ENCODE measurements around the gene GPR39.
A peak's percentile ranks its signal among the peaks of the same experiment; 100 is the strongest.

The GPR39 gene

DNA sequence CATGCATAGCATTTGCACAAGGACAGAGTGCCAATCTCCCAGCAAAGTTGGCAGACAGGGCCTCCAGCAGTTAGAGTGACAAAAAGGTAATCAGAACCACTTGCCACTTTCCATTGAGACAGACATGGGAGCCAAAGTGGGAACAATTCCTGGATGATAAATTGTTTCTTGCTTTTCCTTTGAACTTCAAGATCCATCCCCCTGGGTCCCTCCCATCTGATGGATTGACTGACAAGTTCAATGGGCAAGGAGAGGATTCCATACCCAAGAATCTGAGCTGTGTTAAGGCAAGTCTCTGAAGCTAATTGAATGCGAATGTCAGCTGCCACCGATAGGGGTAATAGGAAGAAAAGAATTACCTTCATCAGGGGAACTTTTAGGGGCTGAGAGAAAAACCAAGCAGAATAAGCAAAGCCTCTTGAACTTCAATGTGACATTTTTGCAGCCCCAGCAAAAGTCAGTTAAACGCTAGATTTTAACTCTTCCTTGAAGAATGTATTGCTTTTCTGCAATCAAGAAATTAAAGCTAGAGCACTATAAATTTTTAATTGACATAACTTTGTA lies 156.9 kb downstream of the GPR39 start:
- DNase-seq = no peak

DNA sequence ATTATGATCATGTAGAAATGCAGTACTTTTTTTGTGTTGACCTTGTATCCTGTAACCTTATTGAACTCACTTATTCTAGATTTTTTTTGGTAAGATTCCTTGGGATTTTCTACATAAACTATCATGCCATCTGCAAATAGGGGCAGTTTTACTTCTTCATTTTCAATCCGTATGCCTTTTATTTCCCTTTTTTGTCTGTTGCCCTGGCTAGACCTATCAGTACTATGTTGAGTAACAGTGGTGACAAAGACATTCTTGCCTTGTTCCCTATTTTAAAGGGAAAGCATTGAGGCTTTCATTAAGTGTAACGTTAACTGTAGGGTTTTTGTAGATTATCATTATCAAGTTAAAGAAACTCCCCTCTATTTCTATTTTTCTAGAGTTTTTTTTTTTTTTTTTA lies 161.1 kb downstream of the GPR39 start:
- DNase-seq = no peak

DNA sequence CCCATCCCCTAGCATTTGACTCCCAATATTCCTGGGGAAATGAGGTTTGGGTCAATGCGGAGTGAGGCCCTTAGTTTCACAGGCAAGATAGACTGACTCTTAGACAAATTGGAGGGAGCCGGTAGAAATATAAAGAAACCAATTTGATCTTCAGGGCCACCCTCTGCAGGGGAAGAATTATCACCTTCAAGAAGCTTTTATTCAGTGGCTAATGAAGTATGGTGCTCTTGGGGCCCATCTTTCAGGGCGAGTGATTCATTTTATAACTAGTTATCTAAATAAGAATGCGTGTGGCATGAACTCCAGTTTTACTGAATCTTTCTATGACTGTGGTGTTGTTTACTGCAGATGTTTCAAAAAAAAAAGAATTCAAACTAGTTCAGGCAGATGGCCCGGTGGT lies 165.0 kb downstream of the GPR39 start:
- no peak for DNase-seq

DNA sequence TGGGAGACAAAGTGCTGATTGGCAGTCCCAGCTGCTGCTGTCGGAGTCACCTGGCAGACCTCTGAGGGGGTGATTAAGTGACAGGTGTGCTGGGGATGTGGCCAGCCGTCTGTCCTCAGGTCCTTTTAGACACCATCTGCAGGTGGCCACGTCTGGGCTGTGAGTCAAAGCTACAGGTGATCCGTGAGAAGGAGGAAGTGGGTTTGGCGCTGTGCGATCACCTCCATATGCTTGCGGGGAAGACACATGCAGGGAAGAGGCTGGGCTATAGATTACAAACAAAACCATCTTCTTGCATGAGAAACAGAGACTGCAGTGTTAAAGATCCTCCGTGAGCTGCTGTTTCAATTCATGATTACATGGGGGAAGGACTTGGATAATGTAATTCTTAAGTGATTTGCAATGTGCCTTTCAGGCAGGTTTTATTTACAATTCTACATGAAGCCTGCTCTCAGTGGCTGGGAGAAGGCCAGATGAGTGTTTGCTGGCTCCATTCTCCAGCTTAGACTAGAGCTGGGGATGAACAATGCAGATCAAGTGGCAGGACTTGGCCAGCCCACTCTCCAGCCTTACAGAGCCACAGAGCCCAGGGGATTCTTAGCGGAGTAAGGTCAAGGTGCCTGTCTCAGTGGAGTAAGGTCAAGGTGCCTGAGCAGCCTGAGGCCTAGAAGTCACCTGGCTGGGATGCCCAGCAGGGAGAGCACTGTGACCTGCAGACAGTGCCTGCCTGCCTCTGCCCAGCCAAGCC lies 165.6 kb downstream of the GPR39 start:
- no peak for DNase-seq

DNA sequence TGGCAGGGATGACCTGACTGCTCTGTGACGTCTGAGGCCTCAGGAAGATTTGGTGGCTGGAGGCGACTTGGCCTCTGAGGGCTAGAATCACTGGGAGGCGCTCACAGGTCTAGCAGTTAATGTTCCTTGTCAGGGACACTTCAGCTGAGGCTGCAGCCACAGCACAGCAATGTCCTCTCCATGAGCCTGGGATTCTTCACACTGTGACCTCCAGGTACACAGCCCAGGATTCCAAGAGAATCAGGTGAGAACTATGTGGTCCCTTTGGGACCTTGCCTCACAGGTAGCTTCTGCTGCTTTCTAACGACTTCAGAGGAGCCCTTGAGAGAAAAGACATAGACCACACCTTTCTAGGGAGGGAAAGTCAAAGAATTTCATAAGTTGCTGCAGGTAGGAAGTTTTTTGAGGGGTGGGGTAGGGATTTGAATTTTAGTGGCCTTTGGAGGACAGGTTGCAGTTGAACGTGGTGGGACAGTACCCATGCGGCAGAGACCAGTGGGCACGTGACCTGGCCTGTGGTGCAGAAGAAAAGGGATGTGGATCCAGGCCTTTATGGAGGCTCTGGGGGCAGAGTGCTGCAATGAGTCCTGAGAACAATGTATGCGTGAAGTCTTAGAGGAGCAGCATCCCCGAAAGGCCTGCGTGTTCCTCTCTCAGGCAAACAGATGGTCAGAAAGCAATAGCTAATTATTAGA lies 167.2 kb downstream of the GPR39 start:
- DNase-seq = no peak

DNA sequence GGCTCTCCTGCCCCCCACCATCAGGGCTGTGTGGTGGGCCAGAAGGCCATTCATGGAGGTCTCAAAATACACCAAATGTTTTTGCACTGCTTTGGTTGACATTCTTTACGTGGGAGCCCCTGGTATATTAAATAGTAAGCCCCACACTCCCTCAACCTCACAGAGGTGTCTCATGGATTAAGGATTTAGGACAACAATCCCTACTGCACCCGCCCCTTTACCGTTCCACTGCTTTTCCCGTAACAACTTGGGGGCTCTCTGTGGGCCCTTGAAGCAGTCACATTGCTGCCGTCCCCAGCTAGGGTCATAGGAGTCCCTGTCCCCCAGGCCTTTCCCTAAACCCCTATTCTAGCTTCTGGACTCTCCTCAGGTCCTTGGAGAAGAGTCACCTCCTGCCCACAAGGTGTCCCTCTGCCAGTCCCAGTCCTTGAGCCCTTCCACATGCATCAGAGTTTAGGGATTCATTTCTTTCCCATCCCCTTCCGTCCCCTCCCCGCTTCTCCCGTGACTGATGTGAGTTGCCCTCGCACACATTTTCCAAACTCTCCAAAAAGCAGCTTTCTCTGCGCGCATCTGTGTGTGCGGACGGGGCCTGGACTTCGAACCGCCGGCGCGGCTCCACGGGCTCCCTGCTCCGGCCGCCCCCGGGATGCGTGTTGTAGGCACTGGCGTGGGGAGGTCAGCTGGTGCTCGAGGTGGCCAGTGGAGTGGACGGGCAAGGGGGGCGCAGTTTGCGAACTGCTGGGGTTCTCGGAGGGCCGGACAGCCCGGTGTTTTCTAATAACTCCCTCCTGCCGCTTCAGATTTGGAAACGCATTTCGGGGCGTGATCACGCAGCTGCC lies 168.6 kb downstream of the GPR39 start:
- DNase-seq = no peak

DNA sequence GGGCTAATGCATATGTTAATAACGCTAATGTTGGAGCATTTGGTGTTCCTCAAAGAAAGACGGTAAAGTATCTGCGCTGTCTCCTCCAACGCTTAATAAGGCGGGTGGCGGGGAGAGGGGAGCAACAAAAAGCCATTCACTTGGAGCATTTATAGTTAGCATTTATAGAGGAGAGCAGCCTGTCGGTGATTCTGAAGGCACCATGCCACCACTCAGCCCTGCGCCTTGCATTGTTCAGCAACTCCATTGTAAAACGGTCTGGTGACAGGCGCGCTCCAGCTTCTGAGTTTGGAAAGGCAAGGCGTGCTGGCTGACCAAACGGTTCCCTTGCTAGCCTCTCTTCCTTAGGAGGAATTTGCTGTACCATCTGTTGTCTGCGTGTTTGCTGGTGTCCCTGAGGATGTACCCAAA lies 169.5 kb downstream of the GPR39 start:
- DNase-seq = no peak

DNA sequence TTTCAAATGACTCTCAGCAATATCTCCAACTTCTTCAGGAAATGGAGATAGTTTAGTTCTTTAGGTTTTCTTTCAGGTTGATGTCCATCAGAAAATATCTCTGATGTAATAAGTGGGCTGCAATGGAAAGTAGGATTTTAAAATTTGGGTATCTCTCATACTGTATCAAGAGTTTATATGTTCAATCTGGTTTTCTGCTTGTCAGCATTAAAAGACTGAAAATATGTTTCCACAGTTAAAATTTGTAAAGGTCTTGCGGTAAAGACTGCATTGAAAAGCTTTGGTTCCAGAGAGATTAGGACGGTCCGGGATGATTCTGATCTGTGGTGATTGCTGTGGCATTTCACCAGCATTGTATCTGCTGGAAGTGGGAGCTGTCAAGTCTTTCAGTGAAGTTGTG lies 170.2 kb downstream of the GPR39 start:
- no peak for DNase-seq

DNA sequence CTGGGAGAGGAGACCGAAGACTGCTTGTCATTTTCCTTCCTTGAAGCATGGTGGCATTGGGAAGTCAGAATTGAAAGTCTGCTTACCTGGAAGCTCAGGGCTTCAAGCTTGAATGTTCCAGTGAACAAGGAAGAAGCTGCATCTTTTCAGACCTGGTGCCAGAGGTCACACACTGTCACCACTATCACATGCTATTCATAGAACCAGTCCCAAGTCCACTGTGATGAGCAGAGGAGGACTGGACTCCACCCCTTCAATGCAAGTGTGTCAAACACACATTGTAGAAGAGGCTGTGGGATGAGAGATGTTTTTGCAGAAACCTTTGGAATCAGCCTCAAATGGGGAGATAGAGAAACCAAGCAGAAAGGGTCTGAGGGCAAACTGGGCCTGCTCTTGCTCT lies 172.0 kb downstream of the GPR39 start:
- DNase-seq = no peak

DNA sequence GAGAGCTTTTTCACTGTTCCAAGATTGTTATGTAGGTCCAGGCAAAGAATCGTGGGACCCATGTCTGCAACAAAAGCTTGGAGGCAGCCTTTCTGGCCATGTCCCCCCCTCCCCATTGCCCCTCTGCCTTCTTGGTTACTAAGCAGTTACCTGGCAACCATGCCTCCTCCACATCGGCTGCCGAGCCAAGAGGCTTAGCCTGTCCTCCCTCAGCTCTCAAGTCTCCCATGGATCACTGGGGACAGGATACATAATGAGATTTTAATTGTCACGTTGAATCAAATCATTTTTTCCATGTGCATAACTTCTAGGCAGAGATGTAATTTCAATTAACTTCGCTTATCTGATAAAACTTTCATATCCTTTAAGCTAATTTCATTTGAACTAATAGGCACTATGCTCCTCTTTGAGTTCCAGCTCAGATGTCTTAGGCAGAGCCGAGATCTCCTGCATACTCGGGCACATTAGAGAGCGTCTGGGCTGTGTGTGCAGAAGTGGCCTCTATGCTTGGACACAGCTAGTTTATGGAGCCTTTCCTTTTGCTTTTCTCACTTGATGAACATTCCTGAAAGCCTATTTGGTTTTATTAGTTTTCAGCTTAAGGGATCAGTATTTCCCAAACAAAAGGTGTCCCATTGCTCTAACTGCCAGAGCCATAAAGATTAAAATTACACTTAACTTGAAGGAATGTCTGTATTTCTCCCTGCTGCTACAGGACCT lies 172.7 kb downstream of the GPR39 start:
- DNase-seq = no peak

DNA sequence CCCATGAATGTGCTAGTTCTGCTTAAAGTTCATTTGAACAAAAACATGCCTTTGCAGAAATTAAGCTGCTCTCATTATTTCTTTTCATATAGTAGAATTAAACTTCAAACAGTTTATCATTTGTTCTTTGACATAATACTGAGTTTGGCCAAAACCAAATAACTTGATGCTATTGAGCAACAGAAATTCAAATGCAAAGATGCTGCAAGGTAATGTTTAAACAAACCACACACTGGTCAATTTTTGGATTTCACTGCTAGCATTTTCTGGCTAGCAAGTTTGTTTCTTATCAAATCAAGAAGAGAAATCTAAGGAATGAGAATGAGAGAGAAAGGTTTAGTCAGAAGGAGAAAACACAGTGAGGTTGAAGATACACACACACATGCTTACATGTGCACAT lies 173.4 kb downstream of the GPR39 start:
- no peak for DNase-seq

DNA sequence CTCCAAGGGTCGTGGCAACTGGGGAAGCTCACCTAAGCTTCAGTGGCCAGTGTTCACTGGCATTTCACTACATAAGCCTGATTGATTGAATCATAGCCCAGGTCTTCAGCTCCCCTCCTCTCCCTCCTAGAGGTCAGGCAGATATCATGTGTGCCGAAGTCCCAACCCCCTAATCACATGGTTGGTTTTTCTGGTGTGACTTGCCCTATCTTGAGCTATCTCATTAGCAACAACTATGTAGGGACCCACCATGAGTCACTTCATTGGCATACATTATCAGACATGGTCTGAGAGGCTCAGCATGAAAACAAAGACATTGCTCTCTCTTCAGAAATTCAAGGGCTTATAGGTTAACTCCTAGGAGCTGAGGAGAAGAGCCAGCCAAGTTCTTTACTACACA lies 176.6 kb downstream of the GPR39 start:
- peak; percentile 12 for DNase-seq

DNA sequence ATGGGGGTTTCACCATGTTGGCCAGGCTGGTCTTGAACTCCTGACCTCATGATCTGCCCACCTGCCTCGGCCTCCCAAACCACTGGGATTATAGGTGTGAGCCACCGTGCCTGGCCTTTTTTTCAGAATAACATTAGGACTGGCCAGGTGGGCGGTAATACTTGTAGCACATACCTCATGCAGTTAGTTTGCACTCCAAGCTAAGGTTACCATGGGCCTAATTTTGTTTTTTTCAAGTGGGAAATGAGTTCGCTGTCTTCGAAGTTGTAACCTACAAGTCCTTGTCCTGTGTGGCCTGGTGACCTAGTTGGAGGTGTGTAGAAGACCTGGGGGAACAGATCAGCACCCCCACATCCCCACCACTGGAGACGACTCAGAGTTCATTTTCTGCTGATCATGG lies 178.6 kb downstream of the GPR39 start:
- no peak for DNase-seq

DNA sequence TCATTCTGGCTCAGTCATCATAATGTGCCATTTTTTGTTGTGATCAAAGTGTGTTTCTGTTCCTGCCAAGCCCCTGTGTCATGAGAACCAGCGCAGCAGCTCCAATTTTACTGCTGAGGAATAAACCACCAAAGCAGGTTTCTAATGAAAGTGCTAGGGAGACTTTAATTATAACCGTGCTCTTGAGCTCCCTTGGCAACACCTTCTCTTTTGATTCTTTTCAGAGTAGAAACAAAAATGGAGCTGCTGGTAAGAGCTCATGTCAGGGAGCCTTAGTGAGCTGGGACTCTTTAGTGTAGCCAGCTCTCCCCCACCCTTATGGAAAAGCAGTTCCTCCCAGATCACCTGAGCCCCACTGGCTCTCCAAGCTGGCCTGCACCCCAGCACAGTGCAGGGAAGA lies 179.1 kb downstream of the GPR39 start:
- DNase-seq = no peak

DNA sequence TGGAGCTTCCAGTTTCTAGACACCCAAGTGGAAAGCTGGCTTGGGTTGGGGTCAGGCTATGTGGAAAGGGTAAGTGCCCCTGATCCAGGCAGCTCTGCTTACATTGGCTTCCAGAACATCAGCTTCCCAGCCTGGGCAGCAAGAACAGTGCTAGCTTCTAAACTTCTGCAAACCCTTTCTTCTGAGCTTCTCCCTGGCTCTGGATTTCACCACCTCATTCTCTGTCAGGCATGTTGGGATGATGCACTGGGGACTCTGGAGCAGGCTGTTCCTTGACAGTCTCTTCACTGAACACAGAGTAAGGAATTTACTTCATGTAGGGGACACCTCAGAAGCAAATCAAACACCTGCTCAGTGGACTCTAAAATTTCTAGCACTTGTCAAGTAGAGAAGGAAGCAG lies 180.6 kb downstream of the GPR39 start:
- DNase-seq = no peak

DNA sequence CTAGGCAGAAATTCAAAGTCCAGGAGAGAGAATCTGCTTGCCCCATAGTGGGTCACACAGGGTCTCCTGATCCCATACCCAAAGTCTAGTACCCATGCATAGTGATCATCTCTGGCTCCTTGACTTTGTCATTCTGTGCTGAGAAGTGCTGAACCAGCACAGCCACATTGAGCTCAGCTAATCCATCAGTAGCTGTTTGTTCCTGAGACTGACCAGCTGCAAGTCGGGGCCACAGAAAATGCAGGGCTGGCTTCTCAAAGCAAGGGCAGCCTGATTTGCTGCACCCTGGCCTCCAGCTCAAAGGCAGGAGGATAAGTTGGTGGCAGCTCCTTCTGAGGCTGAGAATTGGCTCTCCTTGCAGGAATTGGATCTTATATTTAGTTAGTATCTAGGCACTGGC lies 181.2 kb downstream of the GPR39 start:
- DNase-seq = no peak

DNA sequence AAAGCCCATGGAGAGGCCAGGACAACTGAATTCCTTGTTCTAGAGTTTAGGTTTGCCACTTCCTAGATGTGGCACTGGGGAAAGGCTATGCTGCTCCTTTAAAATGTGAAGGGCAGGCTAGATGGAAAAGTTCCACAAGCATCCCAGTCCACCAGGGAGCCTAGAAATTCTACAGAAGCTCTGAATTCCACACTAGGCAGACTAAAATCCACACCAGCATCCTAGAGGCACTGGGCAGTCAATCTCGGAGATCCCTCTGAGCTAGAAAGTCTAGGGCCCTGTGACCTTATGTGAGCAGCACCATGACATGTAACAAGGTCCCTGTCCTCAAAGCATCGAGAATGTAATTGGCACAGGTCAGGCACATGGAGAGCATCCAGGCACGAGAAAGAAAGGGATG lies 181.9 kb downstream of the GPR39 start:
- no peak for DNase-seq

DNA sequence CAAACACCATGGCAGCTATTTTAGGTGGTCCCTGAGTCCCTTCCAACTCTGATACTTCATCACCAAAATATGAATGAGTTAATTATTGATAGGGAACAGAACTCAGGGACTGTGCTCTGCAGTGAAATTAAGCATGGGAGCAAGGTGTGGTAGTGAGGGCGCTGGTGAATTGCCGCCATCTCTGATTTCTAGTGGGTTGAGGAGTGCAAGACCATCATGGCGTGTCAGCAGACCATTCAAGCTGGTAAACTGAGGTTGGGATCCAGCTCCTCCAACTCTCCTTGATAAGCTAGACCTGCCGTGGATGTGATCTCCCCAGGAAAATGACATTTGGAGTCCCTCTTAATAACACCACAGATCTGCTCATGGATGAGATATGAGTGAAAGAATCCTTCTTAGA lies 183.0 kb downstream of the GPR39 start:
- no peak for DNase-seq

DNA sequence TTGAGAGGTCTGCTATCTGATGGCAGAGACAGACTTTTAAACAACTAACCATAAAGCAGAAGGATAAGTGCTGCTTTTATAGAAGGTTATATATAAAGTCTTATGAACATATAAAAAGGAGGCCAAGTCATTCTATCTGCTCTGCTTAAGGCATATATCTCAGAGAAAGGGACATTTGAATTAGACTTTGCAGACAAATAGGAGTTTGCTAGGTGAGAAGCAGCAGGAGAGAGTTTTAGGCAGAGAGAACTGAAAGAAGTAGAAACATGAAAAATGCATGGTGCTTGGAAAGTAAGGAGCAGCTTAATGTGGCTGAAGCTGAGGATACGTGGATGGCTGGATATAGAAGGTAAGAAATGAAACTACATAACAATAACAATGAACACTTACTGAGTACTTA lies 188.0 kb downstream of the GPR39 start:
- DNase-seq = no peak

DNA sequence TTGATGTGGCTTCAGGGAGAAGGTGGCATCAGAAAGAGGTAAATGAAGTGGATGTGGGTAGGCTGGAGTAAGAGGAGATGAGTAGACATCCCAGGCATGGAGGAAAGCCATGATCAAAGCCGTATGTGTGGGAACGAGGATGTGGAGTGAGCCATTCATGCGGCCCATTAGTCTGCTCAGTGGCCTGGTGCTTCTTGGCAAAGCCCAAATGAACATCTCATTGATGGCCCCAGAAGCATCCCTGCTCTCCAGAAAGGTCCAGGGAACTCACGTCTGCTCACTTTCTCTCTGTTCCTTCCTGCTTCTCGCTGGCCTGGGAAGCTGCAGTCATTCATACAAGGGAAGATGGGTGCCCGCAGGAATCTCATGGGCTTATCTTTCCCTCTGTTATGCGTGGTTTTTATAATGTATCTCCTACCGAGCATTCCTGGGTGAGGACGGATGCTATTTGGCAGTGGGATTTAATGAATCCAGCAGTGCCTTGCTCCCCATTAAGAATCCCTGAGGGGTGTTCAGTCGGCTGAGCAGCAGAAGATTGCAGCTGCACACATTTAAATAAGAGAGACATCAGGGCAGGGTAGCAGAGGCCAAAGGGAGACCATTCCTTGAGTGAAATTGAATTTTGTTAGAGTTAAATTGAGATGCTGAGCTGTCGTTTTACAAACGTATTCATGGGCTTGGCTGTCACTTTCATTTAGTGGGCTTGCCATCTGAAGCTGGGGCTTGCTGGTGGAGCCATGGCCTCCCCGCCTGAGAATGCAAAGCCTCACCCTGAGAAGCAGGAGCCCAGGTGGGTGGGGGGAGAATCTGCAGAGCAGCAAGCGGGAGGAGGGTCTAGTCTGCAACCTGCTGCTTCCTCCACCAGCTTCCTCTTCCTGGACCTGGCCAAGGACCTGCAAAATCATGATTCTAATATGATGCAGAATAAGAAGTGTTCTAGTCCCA lies 188.9 kb downstream of the GPR39 start:
- no peak for DNase-seq

DNA sequence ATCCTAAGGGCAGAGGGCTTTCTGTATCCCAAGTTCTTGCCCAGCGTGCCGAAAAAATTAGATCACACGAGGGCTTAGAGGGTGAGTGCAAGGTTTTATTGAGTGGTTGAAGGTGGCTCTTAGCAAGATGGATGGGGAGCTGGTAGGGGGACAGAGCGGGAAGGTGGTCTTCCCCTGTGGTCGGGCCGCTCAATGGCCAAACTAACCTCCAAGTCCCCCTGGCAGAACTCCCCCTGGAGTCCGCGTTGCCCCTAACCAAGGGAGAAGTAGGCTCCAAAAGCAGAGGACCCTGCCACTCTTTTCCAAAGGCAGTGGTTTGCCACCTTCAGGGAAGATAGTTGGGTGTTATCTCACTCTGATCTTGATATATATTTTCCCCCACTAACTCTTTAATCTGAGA lies 190.0 kb downstream of the GPR39 start:
- DNase-seq = no peak

Data from fibroblast of skin of right quadriceps (primary cell).